HG02678 (cell line): ENCODE measurements around the gene CTXND2.
A peak's percentile ranks its signal among the peaks of the same experiment; 100 is the strongest.
"Not testable (repeated sequence)": the region's sequence is repeated elsewhere in the genome, so short reads cannot be mapped to it uniquely, and the experiment has no call there.

Experiments used
- ATAC-seq: cut with Tn5 transposase; IDR thresholded peaks from one replicate; pipeline ENCODE4 v1.9.1; 2021; ENCODE audit warnings: mild to moderate bottlenecking, moderate library complexity; ENCODE audit not compliant: unreplicated experiment

CTXND2 gene

DNA sequence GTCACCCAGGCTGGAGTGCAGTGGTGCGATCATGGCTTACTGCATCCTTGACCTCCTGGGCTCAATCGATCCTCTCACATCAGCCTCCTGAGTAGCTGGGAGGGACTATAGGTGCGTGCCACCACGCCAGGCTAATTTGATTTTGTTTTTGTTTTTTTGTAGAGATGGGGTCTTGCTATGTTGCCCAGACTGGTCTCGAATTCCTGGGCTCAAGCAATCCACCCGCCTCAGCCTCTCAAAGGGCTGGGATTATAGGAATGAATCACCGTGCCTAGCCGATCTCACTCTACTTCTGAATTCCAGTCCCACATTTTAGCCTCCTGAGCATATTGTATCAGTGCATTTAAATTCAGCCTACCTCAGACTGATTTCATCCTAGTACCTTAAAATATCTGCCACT lies 1.8 kb downstream of the CTXND2 start:
- ATAC-seq = no peak

DNA sequence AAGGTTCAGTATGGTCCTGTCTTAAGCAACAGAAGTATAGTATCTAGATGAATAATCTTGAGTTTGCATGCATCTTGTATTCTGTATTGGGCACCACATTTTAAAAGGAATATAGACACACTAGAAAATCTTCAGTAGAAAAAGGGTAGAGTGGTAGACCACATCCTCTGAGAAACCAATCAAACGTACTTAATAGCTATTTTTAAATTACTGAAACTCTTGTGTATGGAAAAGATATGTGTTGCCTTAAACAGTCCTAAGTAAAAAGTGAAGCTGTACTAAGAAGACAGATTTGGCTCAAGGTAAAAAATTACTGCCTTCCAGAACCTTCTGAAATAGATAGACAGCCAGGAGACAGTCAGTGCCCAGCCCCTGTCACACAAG lies 3.1 kb downstream of the CTXND2 start:
- peak; percentile 69 for ATAC-seq

DNA sequence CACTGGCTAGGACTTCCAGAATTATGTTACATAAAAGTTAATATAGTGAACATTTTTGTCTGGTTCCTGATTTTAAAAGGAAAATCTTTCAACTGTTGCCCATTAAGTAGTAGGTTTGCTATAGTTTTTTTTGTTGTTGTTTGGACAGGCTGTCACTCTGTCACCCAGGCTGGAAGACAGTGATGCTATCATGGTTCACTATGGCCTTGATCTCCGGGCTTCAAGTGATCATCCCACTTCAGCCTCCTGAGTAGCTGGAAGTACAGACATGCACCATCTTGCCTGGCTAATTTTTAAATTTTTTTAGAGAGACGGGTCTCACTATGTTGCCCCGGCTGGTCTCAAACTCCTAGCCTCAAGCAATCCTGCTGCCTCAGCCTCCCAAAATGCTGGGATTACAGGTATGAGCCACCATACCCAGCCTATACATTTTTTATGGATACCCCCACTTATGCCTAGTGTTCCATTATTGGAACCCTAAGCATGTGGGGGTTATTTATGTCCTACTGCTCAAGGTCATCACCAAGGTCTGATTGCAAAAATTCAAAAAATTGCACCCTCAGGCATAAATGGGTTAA lies 6.5 kb downstream of the CTXND2 start:
- no peak for ATAC-seq

DNA sequence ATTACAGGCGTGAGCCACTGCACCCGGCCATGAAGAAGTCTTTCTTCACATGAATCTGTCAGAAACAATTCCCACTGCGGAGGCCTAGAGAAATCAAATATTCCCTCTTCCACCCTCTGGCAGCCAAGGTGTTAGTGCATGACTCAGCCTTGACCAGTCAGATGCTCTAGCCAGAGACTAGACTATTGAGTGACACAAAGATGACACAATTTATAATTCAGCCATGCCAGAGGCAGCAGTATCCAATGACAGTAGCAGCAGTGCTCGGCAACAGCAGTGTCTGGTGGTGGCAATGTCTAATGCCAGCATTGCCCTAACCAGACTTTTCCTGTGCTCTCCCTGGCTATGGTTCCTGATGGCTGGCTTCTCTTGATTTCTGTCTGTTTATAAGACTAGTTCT lies 8.7 kb downstream of the CTXND2 start:
- no peak for ATAC-seq

DNA sequence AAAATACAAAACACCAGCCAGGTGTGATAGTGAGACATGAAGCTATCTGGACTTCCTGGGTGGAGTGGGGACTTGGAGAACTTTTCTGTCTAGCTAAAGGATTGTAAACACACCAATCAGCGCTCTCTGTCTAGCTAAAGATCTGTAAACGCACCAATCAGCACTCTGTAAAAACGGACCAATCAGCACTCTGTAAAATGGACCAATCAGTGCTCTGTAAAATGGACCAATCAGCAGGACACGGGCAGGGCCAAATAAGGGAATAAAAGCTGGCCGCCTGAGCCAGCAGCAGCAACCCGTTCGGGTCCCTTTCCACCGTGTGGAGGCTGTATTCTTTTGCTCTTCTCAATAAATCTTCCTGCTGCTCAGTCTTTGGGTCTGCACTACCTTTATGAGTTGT lies 12.9 kb downstream of the CTXND2 start:
- ATAC-seq = not testable (repeated sequence)

DNA sequence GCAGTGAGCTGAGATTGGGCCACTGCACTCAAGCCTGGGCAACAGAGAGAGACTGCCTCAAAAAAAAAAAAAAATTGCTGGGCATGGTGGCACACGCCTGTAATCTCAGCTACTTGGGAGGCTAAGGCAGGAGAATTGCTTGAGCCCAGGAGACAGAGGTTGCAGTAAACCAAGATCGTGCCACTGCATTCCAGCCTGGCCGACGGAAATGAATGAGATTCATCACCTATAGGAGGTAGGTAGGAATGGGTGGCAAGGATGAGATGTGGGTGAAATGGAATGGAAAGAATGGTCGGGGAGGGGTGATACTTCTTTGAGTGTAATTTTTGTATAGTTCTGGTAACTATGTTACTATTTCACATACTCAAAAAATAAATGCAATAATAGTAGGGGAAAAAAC lies 15.4 kb downstream of the CTXND2 start:
- ATAC-seq = no peak

DNA sequence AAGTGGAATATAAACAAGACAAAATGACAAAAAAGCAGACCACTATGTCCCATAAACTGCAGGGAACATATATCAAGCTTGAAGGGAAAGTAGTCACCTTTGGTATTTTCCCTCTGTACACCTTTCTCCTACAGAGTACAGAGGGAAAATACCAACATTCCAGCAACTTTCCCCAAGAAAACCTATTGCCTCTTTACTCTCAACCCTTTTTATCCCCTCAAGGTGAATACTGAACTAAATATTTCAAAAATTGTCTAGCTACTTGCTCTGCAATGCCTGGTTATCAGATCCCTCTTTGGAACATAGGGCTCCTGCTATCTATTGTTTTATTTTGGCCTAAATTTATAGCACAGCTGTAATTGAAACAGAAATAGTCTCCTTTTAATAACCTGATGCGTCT lies 15.8 kb downstream of the CTXND2 start:
- ATAC-seq = no peak

DNA sequence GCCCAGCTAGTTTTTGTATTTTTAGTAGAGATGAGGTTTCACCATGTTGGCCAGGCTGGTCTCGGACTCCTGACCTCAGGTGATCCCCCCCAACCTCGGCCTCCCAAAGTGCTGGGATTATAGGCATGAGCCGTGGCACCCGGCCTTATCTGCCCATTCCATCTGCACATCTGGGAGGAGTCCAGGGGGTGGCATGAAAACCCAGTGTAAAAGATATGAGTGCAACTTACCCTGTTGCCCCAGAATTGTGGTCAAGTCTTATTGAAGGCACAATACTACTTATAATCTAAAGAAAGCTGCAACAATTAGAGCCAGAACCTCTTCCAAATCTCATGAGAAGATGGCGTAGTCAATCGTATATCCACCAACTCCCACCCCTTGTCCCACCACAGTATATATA lies 18.4 kb downstream of the CTXND2 start:
- no peak for ATAC-seq

DNA sequence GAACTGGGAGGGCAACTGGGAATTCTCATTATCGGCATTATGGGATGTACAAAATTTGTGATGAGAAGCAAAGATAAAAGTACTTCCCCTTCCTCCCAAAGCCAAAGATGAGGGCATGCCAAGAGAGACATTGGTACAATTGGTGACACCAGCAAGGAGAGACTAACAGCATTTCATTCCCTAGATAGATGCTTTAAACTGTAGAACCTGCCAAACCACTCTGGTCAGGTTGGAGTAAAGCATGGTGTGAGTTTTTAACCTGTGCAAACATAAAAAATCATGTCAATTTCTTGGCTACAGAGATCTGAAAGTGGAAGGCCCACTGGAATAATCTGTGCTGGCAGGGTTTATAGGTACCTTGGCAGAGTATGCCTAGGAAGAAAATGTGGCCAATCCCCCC lies 19.4 kb downstream of the CTXND2 start:
- ATAC-seq = no peak

DNA sequence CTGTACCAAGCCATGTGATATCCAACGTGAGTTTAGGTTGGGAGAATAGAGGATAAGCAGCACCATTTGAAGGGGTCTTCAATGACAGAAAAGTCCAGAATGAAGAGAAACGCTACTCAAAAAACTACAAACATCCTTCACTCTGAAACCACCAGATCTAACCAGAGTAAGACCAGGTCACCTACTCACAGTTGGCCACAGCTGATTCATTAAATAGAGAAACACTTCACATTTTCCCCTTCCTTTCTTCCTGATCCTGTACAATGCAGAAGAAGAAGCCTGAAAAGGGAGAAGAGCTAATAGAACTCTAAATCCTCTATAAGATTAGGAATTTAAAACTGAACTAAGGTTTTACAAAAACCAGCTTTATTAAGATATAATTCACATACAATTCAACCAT lies 19.9 kb downstream of the CTXND2 start:
- ATAC-seq = no peak

DNA sequence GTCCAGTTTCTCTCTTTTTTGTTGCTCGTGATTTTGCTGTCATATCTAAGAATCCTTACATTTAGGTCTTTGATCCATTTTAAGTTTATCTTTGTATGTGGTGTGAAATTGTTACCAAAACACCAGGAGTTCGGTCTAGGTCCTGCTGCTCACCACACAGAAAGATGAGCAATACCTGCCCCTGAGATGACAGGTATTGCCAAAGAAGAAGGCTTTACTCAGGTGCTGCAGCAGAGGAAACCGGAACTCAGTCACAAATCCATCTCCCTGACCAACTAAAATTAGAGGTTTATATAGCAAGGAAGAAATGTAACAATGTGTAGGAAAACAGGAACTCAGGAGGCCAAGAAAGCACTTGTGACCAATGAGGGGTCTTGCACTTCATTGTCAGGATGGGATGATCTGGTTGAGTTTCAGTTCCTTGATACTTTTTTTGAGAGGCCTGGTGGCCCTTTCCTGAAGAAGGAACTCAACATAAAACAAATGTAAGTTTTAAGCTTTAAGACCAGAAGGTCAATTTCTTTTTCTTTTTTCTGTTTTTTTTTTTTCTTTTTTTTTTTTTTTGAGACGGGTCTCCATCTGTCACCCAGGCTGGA lies 22.7 kb downstream of the CTXND2 start:
- no peak for ATAC-seq

DNA sequence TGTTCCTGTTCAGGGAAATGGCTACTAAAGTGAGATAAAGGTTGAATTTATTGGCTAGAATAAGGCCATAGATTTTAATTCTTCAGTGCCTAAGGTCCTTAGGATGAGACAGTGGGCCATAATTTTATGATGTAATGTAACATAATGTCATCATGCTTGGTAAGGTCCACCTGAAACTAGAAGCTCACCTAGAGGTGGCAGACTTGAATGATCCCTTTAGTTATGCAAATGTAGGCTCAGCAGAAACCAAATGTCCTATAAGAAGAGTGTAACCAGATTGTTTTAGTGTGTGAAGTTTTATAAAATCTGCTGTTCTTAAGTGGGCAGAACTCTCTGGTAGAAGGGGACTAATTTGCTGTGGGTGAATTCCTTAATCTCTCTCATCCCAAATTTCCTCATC lies 25.7 kb downstream of the CTXND2 start:
- no peak for ATAC-seq

DNA sequence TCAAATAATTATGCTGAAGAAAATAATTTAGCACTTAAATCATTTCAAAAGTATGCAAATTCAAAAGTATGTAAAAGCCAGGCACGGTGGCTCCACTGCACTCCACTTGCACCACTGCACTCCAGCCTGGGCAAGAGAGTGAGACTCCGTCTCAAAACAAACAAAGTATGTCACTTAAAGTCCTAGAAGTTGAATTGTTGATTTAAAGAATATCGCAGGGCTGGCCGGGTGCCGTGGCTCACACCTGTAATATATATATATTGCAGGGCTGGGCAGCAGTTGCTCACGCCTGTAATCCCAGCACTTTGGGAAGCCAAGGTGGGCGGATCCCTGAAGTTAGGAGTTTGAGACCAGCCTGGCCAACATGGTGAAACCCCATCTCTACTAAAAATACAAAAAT lies 30.5 kb downstream of the CTXND2 start:
- no peak for ATAC-seq

DNA sequence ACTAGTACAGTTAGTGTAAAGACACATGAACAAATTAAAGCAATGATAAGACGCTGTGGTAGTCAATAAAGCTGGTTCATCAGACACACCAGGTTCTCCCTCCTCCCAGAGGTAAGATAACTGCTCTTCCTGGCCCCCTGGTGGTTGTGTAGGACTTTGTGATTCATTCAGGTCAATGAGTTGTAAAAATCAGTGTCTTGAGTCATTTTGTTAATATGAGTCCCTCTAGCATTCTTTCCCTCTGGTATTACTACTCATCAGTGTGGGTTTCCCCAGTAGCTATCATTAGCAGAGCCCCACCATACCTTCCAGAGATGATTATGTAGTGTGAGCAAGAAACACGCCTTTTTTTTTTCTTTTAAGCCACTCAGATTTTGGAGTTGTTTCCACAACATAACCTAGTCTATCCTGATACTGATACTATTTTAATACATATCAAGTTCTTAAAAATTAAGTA lies 35.6 kb downstream of the CTXND2 start:
- ATAC-seq = peak; percentile 48

DNA sequence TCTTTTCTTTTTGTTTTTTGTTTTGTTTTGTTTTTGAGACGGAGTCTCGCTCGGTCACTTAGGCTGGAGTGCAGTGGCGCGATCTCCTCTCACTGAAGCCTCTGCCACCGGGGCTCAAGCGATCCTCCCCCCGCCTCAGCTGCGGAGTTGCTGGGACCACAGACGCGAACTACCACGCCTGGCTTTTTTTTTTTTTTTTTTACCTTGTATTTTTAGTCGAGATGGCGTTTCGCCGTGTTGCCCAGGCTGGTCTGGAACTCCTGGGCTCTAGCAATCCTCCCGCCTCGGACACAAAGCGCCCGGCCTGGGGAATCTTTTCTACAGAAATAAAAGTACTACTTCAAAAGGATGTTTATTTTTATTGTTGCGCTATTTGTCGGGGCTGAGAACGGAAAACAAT lies 38.1 kb downstream of the CTXND2 start:
- ATAC-seq = no peak

DNA sequence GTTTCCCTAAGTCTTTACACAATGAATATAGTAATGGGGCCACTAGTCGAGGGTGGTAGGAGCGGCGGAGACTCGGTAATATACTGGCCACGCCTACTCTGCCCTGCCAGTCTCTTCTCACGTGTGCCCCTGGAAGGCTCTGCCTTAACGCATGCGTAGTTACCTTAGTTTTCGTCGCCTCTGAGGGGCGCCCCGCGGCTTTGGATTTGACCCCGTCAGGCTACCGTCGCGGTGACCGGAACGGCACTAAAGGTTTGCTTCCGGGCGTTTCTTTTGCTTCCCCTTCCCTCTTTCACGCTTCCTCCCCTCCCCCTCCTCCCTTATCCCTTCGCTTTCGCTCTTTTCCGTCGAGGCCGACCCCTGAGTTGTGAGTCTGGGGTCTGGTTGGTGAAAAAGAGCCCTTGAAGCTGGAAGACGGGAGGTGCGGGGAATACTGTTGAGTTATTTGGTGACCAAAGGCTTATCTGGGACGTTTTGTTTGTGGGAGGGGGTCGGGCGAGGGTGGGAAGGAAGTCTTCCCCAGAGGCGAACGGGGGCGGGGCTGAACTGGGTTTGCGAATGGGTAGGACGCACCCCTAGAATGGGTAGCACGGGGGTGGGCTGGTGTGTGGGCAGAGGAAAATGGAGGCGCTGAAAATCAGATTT lies 39.3 kb downstream of the CTXND2 start, which contains the start of gene SETDB1:
TSS of gene SETDB1 (plus strand) at position 267 of the 645 bp plus-strand sequence. CDS start 1,352 bp downstream, outside the sequence.
- peak; percentile 84 for ATAC-seq

DNA sequence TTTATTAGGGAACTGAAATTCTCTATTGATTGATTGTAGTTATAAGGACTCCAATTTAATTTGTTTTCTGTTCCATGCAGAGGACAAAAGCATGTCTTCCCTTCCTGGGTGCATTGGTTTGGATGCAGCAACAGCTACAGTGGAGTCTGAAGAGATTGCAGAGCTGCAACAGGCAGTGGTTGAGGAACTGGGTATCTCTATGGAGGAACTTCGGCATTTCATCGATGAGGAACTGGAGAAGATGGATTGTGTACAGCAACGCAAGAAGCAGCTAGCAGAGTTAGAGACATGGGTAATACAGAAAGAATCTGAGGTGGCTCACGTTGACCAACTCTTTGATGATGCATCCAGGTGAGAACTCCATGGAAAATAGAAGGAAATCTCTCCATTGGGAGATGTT lies 40.7 kb downstream of the CTXND2 start:
- no peak for ATAC-seq

DNA sequence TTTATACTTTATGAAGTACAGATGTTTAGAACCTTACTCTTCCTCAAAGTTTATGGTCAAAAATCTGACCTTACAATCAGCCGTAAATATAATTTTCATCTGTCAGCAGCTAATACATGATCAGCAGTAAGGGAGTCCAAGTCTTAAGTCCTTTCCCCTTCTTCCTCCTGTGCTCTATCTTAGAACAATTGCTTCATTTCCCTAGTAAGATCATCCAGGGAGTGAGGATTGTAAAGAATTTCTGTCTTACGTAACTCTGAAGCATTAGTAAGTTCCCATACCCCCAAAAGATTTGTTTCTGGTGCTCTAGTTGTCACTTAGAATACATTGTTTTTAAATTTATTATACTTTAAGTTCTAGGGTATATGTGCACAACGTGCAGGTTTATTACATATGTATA lies 41.4 kb downstream of the CTXND2 start:
- no peak for ATAC-seq

DNA sequence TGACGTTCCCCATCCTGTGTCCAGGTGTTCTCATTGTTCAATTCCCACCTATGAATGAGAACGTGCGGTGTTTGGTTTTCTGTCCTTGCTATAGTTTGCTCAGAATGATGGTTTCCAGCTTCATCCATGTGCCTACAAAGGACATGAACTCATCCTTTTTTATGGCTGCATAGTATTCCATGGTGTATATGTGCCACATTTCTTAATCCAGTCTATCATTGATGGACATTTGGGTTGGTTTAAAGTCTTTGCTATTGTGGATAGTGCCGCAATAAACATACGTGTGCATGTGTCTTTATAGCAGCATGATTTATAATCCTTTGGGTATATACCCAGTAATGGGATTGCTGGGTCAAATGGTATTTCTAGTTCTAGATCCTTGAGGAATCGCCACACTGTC lies 41.8 kb downstream of the CTXND2 start:
- not testable (repeated sequence) for ATAC-seq

DNA sequence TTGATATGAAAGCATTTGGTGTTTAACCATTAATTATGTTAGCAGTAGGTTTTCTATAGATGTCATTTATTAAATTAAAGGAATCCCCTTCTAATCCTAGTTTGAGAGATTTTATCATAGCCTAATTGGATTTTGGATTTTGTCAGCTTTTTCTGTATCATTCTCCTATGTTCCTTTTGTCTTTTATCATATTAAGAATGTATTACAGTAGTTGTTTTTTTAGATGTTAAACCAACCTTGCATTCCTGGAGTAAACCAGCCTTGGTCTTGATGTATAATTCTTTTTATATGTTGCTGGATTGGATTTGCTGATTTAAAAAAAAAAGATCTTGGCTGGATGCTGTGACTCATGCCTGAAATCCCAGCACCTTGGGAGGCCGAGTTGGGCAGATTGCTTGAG lies 44.8 kb downstream of the CTXND2 start:
- no peak for ATAC-seq

DNA sequence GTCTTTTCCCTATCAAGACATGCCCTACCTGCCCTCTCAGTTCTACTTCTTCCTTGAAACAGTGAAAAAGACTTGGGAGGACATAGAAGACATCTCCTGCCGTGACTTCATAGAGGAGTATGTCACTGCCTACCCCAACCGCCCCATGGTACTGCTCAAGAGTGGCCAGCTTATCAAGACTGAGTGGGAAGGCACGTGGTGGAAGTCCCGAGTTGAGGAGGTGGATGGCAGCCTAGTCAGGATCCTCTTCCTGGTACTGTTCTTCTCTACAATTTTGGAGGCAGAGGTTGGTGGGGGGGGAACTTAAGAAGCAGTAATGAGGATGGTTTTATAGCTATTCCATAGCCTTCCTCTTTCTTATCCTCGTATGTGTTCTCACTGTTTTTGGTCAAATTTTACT lies 57.9 kb downstream of the CTXND2 start:
- no peak for ATAC-seq

DNA sequence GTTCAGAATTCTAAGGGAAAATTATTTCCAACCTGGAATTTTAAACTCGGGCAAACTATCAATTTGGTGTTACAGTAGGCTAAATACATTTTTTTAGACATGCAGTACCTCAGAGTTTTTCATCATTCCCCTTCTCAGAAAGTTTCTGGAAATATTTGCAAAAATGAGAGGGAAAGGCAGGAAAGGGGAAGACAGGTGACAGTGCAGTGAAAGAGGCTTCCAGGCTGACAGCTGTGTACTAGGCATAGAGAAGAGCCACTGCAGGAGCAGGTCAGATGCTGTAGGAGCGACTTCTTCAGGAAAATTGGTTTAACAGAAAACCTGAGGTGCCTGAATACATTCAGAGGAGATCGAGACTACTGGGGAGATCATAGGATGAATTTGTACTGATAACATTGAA lies 67.8 kb downstream of the CTXND2 start:
- ATAC-seq = no peak

DNA sequence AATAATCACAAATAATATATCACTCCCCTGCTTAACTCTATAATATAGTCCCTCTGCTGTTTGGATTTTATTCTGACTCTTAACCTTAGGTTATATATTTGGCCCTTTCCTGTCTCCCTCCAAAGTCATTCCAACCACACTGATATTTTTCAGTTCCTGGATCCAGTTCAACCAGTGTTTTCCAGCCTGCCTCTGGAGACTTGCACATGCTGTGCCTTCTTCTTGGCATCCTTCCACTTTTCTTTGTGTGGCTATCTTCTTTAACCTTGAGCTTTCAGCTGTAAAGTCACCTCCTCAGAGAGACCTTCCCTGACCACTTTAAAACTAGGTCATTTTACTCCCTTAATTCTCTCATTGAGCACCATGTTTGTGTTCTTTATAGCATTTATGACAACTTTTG lies 68.3 kb downstream of the CTXND2 start:
- no peak for ATAC-seq
